ENCODE measurements around the gene TAAR2.

GRCh38 chr6:132584698-132585097, 39.4 kb downstream of the TAAR2 start:
- TF ChIP-seq POLR2A (IDR thresholded peaks at IDR 0.05) (no peak), CTCF (IDR thresholded peaks at IDR 0.05) (no peak)

All from adrenal gland (tissue), 5 donors.